Measurements from ENCODE around the gene CDR2. TPM values are rescaled to one million over a fixed set of nuclear protein-coding genes. Genes with fewer than 3 reads are reported as not detected.
A peak's percentile ranks its signal among the peaks of the same experiment; 100 is the strongest.

The CDR2 gene
- total RNA-seq, 1 experiment from 2014 or later: 14.7 TPM

- no TSS peak for BruUV-seq (replicated peaks)
- TF ChIP-seq EZH2 (IDR thresholded peaks at IDR 0.05; ENCODE audit: low read length, unreplicated experiment) (no peak), CTCF (conservative IDR thresholded peaks at IDR 0.05; ENCODE audit: low read depth, low read length) (no peak), EZH2phosphoT487 (IDR thresholded peaks at IDR 0.05; ENCODE audit: borderline replicate concordance, low read length) (no peak)
- Histone ChIP-seq H2AFZ (ENCODE audit: low read length) (no peak overlapping the region), H3K79me2 (ENCODE audit: low read length) (no peaks in the 10 kb centered on the region), H3K4me1 (ENCODE audit: insufficient read depth, low read length) (no peaks in the 10 kb centered on the region), H3K27me3 (ENCODE audit: low read length) (no peaks in the 10 kb centered on the region), H3F3A (ENCODE audit: low read length, unreplicated experiment) (no peaks in the 10 kb centered on the region), H3K9me3 (ENCODE audit: low read length) (no peaks in the 10 kb centered on the region), H3K36me3 (ENCODE audit: low read depth, low read length) (no peaks in the 10 kb centered on the region), H4K20me1 (ENCODE audit: low read length) (no peaks in the 10 kb centered on the region), H3K9me2 (replicated peaks; ENCODE audit: low read length) (no peaks in the 10 kb centered on the region), H3K9ac (ENCODE audit: low read length) (no peak overlapping the region), H3K4me3 (ENCODE audit: low read length) (no peak overlapping the region), H3K4me2 (ENCODE audit: low read length) (no peak overlapping the region), H3K27ac (ENCODE audit: low read length) (no peak overlapping the region)
- ChIA-PET CTCF (no interaction called here), POLR2A (ENCODE audit: unreplicated experiment) (no interaction called here)
- ATAC-seq (no peak), DNase-seq (no peak)
- intact Hi-C loops (cut with micrococcal nuclease): no loop called here
Observed at GRCh38 chr16:22395960-22396359, 21.5 kb upstream of the CDR2 start.

DNA sequence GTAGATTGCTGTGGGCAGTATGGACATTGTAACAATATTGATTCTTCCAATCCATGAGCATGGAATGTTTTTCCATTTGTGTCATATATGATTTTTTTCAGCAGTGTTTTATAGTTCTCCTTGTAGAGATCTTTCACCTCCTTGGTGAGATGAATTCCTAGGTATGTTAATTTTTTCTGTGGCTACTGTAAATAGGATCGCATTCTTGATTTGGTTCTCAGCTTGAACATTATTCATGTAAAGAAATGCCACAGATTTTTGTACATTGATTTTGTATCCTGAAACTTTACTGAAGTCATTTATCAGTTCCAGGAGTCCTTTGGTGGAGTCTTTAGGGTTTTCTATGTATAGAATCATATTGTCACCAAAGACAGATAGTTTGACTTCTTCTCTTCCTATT is 19.7 kb upstream of the CDR2 start:
- H2AFZ ChIP-seq (ENCODE audit: low read length): no peak overlapping the region
- no peaks in the 10 kb centered on the region for H4K20me1 ChIP-seq (ENCODE audit: low read length)
- intact Hi-C loops (cut with micrococcal nuclease): no loop called here
- no peak overlapping the region for H3K27ac ChIP-seq (ENCODE audit: low read length)
- no peaks in the 10 kb centered on the region for H3K27me3 ChIP-seq (ENCODE audit: low read length)
- POLR2A ChIA-PET (ENCODE audit: unreplicated experiment): no interaction called here
- H3K9ac ChIP-seq (ENCODE audit: low read length): no peak overlapping the region
- no peaks in the 10 kb centered on the region for H3K4me1 ChIP-seq (ENCODE audit: insufficient read depth, low read length)
- ATAC-seq (no peak), DNase-seq (no peak)
- H3K9me3 ChIP-seq (ENCODE audit: low read length): no peaks in the 10 kb centered on the region
- no peaks in the 10 kb centered on the region for H3K36me3 ChIP-seq (ENCODE audit: low read depth, low read length)
- CTCF ChIA-PET: no interaction called here
- H3K9me2 ChIP-seq (replicated peaks; ENCODE audit: low read length): no peaks in the 10 kb centered on the region
- no TSS peak for BruUV-seq (replicated peaks)
- no peaks in the 10 kb centered on the region for H3K79me2 ChIP-seq (ENCODE audit: low read length)
- no peaks in the 10 kb centered on the region for H3F3A ChIP-seq (ENCODE audit: low read length, unreplicated experiment)
- H3K4me3 ChIP-seq (ENCODE audit: low read length): no peak overlapping the region
- no peak for TF ChIP-seq EZH2phosphoT487 (IDR thresholded peaks at IDR 0.05; ENCODE audit: borderline replicate concordance, low read length)
- no peak for TF ChIP-seq CTCF (conservative IDR thresholded peaks at IDR 0.05; ENCODE audit: low read depth, low read length)
- no peak for TF ChIP-seq EZH2 (IDR thresholded peaks at IDR 0.05; ENCODE audit: low read length, unreplicated experiment)
- H3K4me2 ChIP-seq (ENCODE audit: low read length): no peak overlapping the region

- Histone ChIP-seq H3K9me2 (replicated peaks; ENCODE audit: low read length) (no peaks in the 10 kb centered on the region), H4K20me1 (ENCODE audit: low read length) (no peaks in the 10 kb centered on the region), H3F3A (ENCODE audit: low read length, unreplicated experiment) (no peaks in the 10 kb centered on the region), H3K36me3 (ENCODE audit: low read depth, low read length) (no peaks in the 10 kb centered on the region), H2AFZ (ENCODE audit: low read length) (no peak overlapping the region), H3K4me2 (ENCODE audit: low read length) (no peak overlapping the region), H3K4me3 (ENCODE audit: low read length) (no peak overlapping the region), H3K9ac (ENCODE audit: low read length) (no peak overlapping the region), H3K9me3 (ENCODE audit: low read length) (no peaks in the 10 kb centered on the region), H3K27ac (ENCODE audit: low read length) (no peak overlapping the region), H3K79me2 (ENCODE audit: low read length) (no peaks in the 10 kb centered on the region), H3K27me3 (ENCODE audit: low read length) (no peaks in the 10 kb centered on the region), H3K4me1 (ENCODE audit: insufficient read depth, low read length) (peaks cover 14% of the 10 kb centered on the region)
- DNase-seq (peak; percentile 18), ATAC-seq (0 out of 2 replicates have a peak, but pooled peaks have one; percentile 29)
- ChIA-PET CTCF (no interaction called here), POLR2A (ENCODE audit: unreplicated experiment) (no interaction called here)
- no peak for TF ChIP-seq EZH2phosphoT487 (IDR thresholded peaks at IDR 0.05; ENCODE audit: borderline replicate concordance, low read length)
- TF ChIP-seq CTCF (conservative IDR thresholded peaks at IDR 0.05; ENCODE audit: low read depth, low read length): no peak
- TF ChIP-seq EZH2 (IDR thresholded peaks at IDR 0.05; ENCODE audit: low read length, unreplicated experiment): no peak
- BruUV-seq (replicated peaks): no TSS peak
- intact Hi-C loops (cut with micrococcal nuclease): no loop called here
Observed at GRCh38 chr16:22388101-22388644, 13.8 kb upstream of the CDR2 start.
